ENCODE data around the gene PLA2G4E.

PLA2G4E gene

GRCh38 chr15:42016971-42017370 lies 3.9 kb downstream of the PLA2G4E start:
- no peak for DNase-seq

DNA sequence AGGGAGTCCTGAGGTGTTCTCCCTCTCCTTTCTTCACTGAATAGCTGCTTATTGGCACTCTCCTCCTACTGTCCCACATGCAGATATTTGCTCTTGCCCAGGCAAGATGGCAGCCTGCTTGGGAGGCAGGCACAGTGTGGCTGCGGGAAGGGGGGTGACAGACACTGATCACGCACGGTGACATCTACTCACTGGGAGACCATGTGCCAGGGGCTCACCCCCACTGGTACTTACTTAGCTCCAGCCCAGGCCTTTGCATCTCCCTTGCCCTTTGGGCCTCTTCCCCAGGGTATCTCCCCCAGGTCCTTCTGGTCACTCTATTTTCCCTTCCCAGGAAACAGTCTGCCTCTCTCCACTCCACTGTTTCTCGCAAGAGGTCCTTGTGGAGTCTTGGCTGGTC lies 6.4 kb downstream of the PLA2G4E start:
- DNase-seq = no peak

DNA sequence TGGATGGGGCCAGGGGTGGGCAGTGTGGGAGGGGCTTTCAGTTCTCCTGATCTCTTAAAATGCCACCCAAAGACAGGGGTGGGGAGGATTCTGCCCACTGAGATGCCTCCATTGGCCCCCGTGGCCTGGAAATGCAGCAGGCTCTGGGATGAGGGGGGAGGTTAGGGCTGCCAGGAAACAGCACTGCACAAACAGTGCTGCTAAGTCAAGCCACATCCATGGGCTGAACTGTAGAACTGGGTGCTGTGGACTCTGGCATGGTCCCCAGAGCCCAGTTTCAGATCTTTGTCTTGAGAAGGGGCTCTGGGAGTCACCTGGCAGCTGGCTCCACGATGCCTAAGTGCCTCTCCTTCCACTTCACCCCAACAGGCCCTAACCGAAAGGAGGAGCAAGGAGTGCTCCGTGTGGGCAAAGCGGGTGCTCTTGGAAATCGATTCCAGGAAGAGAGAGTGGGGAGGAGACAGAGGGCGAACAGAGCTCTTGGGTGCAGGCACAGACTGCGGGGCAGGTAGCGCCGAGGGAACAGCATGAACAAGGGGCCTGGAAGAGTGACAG lies 7.8 kb downstream of the PLA2G4E start:
- no peak for DNase-seq

GRCh38 chr15:42012241-42012640 lies 8.6 kb downstream of the PLA2G4E start:
- no peak for DNase-seq

- no peak for DNase-seq
These were observed 9.8 kb downstream of the PLA2G4E start for GRCh38 chr15:42011074-42011473.

DNA sequence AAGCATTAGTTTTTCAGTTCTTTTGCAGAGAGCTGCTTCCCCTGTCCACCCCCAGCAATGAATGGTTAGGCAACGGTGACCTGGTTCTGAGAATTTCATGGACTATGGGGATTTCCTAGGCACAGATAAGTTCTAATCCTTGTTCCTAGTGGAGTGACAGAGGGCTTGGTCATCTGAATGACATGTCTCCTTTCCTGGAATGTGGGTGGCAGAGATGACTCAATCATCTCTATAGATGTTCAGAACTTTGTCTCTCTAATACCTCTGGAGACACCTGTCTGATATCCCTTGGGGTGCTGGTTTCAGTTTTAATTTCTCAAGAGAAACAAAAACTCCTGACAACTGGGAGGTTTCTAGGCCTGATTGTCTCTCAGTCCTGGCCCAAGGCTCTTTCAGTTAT lies 10.4 kb downstream of the PLA2G4E start:
- no peak for DNase-seq

- DNase-seq = no peak
These were observed 11.4 kb downstream of the PLA2G4E start for GRCh38 chr15:42009474-42009873.

GRCh38 chr15:42009022-42009421 lies 11.8 kb downstream of the PLA2G4E start:
- no peak for DNase-seq

GRCh38 chr15:42007386-42007785 lies 13.5 kb downstream of the PLA2G4E start:
- DNase-seq = no peak

- no peak for DNase-seq
These were observed 18.5 kb downstream of the PLA2G4E start for GRCh38 chr15:42002333-42002732.

GRCh38 chr15:42001236-42001635 lies 19.6 kb downstream of the PLA2G4E start:
- DNase-seq = no peak

DNA sequence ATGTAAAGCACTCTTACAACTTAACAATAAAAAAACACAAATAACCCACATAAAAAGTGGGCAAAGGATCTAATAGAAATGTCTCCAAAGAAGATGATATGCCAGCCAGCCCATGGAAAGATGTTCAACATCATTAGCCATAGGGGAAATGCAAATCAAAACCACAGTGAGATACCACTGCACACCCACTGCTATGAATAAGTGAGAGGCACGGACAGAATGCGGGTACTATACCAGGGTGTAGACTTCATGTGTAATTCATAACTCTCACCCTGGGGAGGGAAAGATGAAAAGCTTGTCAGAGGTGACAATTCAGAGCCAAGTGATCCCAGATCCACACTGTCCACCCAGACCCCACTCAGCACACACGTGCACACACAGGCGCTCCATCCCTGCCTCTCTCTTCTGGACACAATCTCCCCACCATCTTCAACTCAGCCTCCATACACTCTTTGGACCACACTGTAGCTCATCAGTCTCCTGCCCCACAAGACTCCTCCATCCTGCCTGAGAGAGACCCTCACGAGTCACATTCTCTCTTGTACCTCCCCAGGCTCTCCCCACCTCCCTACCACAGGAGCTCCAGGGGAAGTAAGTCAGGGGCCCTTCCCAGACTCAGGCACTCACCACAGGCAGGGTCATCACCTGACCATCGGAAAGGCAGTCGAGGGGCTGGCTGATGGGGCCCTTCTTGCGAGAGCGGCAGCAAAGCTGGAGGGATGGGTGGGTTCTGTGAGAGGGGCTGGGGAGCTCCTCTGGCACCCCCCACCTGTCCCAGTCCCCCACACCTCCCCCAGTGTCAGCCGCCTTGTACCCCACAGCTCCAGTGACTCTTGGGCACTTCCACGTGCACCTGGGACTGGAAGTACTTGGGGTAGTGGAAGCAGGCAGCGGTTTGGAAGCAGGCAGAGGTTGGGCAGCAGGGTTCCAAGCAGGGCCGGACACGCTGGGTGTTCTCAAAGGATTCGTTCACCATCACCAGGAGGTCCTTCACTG lies 21.3 kb downstream of the PLA2G4E start:
- DNase-seq = no peak

- no peak for DNase-seq
These were observed 23.0 kb downstream of the PLA2G4E start for GRCh38 chr15:41997845-41998244.

- no peak for DNase-seq
These were observed 23.8 kb downstream of the PLA2G4E start for GRCh38 chr15:41996921-41997592.

DNA sequence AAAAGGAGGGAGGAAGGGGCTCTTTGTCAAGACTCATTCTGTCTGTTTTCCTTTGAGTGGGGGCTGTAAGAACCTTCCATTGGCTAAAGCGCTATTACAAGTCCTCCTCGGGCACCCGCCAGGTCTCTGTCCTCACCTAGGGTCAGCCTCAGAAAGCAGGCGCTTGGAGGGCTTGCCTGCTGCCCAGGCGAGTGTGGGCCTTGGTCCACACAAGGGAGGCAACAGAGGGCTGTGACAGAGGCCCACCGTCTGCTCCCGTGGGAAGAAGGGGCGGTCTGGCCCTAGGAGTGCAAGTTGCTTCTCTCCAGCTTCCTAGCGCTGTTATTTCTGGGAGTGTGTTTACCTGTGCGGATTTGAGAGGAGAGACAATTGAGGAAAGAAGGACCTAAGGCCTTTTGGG lies 24.5 kb downstream of the PLA2G4E start:
- no peak for DNase-seq

- no peak for DNase-seq
These were observed 25.4 kb downstream of the PLA2G4E start for GRCh38 chr15:41995476-41995855.

DNA sequence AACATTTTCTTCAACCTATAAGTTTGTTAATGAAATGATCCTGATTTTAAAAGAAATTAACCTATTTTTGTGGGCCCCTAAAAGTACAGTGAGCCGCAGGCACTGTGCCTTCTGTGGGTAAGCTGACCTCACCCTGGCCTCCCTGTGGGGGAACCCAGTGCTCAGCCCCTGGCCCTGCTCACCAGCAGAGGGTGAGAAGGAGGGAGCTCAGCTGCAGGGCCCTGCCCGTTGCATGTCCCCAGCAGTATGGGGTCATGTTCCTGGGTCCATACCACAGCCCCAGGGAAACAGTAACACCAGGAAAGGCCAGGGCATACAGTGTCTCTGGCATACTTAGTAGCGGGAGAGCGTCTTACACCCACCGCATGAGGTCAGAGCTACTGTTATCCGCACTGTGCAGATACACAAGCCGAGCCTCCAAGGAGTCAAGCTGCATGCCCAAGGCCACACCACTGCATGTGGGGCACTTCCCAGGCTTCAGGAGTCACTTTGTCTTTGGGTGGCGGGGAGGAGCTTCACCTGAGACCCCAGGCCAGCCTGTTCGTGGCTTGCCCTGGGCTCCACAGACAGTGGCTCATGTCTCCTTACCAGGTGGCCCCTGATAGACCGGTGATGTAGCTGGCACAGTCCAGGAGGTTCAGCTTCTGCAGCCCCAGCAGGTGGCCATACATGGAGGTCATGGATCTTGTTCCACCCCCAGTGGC lies 25.9 kb downstream of the PLA2G4E start:
- no peak for DNase-seq

GRCh38 chr15:41994171-41994650 lies 26.6 kb downstream of the PLA2G4E start:
- no peak for DNase-seq

GRCh38 chr15:41993472-41994170 lies 27.2 kb downstream of the PLA2G4E start:
- no peak for DNase-seq

- no peak for DNase-seq
These were observed 28.0 kb downstream of the PLA2G4E start for GRCh38 chr15:41992803-41993190.

- DNase-seq = no peak
These were observed 28.6 kb downstream of the PLA2G4E start for GRCh38 chr15:41992151-41992802.

DNA sequence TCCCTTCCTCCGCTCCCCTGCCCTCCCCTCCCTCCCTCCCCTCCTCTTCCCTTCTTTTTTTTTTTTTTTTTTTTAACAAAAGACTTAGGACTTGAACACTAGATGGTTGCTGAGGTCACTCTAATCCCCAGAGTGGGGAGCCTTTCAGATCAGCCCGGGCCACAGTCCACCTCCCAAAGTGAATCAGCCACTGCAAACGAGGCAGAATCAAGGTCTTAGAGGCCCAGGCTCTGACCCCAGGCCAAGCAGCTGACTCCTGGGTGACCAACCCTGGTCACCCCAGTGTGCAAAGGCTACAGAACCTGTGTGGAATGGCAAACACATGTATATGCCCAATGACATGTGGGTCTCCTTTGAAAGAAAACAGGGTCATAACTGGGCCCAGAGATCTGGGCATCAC lies 30.2 kb downstream of the PLA2G4E start:
- no peak for DNase-seq

All from NCI-H748 treated with DMSO at 0.1 percent for 48 hours (cell line).